ENCODE measurements around the gene THEMIS. TPM values are rescaled to one million over a fixed set of nuclear protein-coding genes. Genes with fewer than 3 reads are reported as not detected.

Gene THEMIS
- total and polyA plus RNA-seq, 2 of the 4 experiments (the other 2 are of a cell fraction) = not detected

GRCh38 chr6:127864701-127865100, 36.2 kb downstream of the THEMIS start:
- Histone ChIP-seq H4K8ac (ENCODE audit: low read depth in 2 of 2, low read length in 2 of 2) (no peak overlapping the region), H3K27ac (ENCODE audit: insufficient read depth, low read length) (no peak overlapping the region), H3K27me3 (ENCODE audit: control insufficient read depth, insufficient read depth, low read length) (no peaks in the 10 kb centered on the region; the same call in 1 of the 2 replicates), H2AFZ (replicated peaks; ENCODE audit: low read length, poor library complexity) (no peak overlapping the region), H3K4me2 (ENCODE audit: low read depth, low read length) (no peak overlapping the region), H4K20me1 (ENCODE audit: insufficient read depth, low read length) (no peaks in the 10 kb centered on the region), H2BK15ac (ENCODE audit: low read depth, low read length) (no peak overlapping the region), H3K4ac (ENCODE audit: low read depth, low read length) (no peak overlapping the region), H3K9me1 (ENCODE audit: insufficient read depth, low read length) (no peaks in the 10 kb centered on the region), H3K4me3 (ENCODE audit: insufficient read depth, low read depth, low read length) (no peak overlapping the region), H3K79me1 (ENCODE audit: low read depth in 1 of 2, low read length in 2 of 2) (no peaks in the 10 kb centered on the region), H2AK5ac (ENCODE audit: low read depth, low read length) (no peak overlapping the region), H3K9ac (ENCODE audit: low read depth, low read length) (no peak overlapping the region), H3K56ac (ENCODE audit: extremely low read depth, insufficient read depth, low read length) (no peak overlapping the region), H4K5ac (ENCODE audit: low read depth, low read length) (no peak overlapping the region), H2BK5ac (ENCODE audit: low read depth, low read length, poor library complexity, severe bottlenecking) (no peak overlapping the region), H3K14ac (replicated peaks; ENCODE audit: low read depth, low read length) (no peak overlapping the region), H2BK20ac (ENCODE audit: low read depth, low read length) (no peak overlapping the region), H3K18ac (ENCODE audit: low read depth, low read length) (no peak overlapping the region), H2BK120ac (ENCODE audit: low read depth, low read length) (no peak overlapping the region), H2AK9ac (replicated peaks; ENCODE audit: low read depth, low read length, poor library complexity) (no peak overlapping the region), H3K36me3 (ENCODE audit: control insufficient read depth, insufficient read depth, low read length) (no peaks in the 10 kb centered on the region), H3K4me1 (ENCODE audit: control insufficient read depth, insufficient read depth, low read length) (no peaks in the 10 kb centered on the region), H4K91ac (ENCODE audit: insufficient read depth, low read depth, low read length) (no peak overlapping the region), H3K9me3 (ENCODE audit: control insufficient read depth, insufficient read depth, low read length) (no peaks in the 10 kb centered on the region), H3K23ac (ENCODE audit: low read depth, low read length) (no peak overlapping the region)
- in situ Hi-C loops (cut with MboI; ENCODE audit: low sequenced_read_pairs) (no loop called here), dilution Hi-C loops (cut with HindIII; ENCODE audit: low sequenced_read_pairs, unreplicated experiment) (no loop called here), intact Hi-C loops (cut with micrococcal nuclease) (no loop called here)
- no peak for TF ChIP-seq BHLHE40 (IDR thresholded peaks at IDR 0.05; ENCODE audit: low read depth, low read length)
- TF ChIP-seq RAD21 (IDR thresholded peaks at IDR 0.05; ENCODE audit: low read length) = no peak
- TF ChIP-seq CTCF (conservative IDR thresholded peaks at IDR 0.05; ENCODE audit: low read depth, low read length) = no peak
- no peak for TF ChIP-seq CEBPB (IDR thresholded peaks at IDR 0.05; ENCODE audit: low read depth, low read length)
- no peak for TF ChIP-seq NFE2L2 (IDR thresholded peaks at IDR 0.05; ENCODE audit: low read depth, low read length)
- TF ChIP-seq CHD1 (IDR thresholded peaks at IDR 0.05; ENCODE audit: low read depth, low read length) = no peak
- TF ChIP-seq POLR2A (IDR thresholded peaks at IDR 0.05; ENCODE audit: low read depth, low read length) = no peak
- no peak for TF ChIP-seq RFX5 (IDR thresholded peaks at IDR 0.05; ENCODE audit: low read depth, low read length)
- TF ChIP-seq FOS (IDR thresholded peaks at IDR 0.05; ENCODE audit: low read depth, low read length) = no peak
- no peak for TF ChIP-seq MAZ (IDR thresholded peaks at IDR 0.05; ENCODE audit: borderline replicate concordance, low read depth, low read length)
- no peak for TF ChIP-seq MAFK (IDR thresholded peaks at IDR 0.05; ENCODE audit: low read depth, low read length)
- TF ChIP-seq SMC3 (IDR thresholded peaks at IDR 0.05; ENCODE audit: low read depth, low read length) = no peak
- TF ChIP-seq RCOR1 (IDR thresholded peaks at IDR 0.05; ENCODE audit: insufficient replicate concordance, low read length) = no peak
- no peak for TF ChIP-seq ELK1 (IDR thresholded peaks at IDR 0.05; ENCODE audit: borderline replicate concordance, low read depth, low read length)
- TF ChIP-seq USF2 (IDR thresholded peaks at IDR 0.05; ENCODE audit: low read depth, low read length) = no peak
- TF ChIP-seq MXI1 (IDR thresholded peaks at IDR 0.05; ENCODE audit: borderline replicate concordance, low read depth, low read length) = no peak
- WGBS, 2 experiments (ENCODE audit: extremely low coverage in 2 of 2, insufficient read length in 1 of 2) = no CpG with 5 or more reads among the region's 2 CpGs
- ChIA-PET POLR2A (ENCODE audit: unreplicated experiment) (no interaction called here), CTCF (no interaction called here)
- no TSS peak for BruUV-seq (replicated peaks)
- DNase-seq (no peak), ATAC-seq (ENCODE audit: low read depth) (no peak)

All from IMR-90 (cell line).